GM21526 (cell line): ENCODE results near the gene TBC1D3H.
"Not testable (repeated sequence)": the region's sequence is repeated elsewhere in the genome, so short reads cannot be mapped to it uniquely, and the experiment has no call there.

Experiments
- ATAC-seq: cut with Tn5 transposase; IDR thresholded peaks from one replicate; pipeline ENCODE4 v1.9.1; 2021; ENCODE audit warnings: moderate library complexity; ENCODE audit not compliant: unreplicated experiment, low FRiP score

TBC1D3H gene

GRCh38 chr17:36388385-36389245 lies at the start of gene TBC1D3H:
TSS of gene TBC1D3H (minus strand) at chr17:36388435. CDS start at chr17:36386895, 1,540 bp downstream.
- ATAC-seq, result not testable (repeated sequence)

- ATAC-seq, result not testable (repeated sequence)
These were observed 40.7 kb upstream of the TBC1D3H start for GRCh38 chr17:36428891-36429290.

GRCh38 chr17:36415180-36415941 lies 27.1 kb upstream of the TBC1D3H start:
- not testable (repeated sequence) for ATAC-seq

DNA sequence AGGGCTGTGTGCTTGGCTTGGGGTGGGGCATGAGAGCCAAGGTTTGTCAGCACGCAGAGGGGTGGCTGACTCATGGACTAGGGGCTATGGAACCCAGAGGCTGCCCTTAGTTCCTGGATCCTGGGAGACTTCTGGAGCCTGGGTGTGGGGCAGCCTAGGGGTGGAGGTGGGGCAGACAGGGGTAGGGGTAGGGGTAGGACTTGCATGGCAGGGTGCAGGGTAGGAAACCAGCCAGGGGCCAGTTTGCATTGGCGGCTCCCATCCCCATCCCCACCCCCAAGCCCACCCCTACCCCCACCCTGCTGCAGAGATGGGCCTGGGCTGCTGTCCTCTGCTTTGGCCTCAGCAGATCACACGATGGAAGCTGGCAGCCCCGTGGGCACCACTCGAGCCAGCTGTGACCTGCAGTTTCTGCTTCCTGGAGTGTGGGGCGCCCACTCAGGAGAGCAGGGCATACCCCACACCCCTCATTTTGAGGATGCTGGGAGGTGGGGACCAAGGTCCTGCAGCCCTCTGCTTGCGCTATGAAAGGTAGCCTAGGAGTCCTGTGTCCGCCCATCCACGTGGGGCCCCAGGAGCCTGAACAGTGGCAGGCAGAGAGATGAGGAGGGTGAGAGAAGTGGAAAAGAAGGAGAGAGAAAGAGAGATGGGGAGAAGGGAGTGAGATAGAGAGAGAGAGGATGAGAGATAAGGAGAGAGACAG lies 2.9 kb upstream of the TBC1D3H start:
- ATAC-seq, result not testable (repeated sequence)

DNA sequence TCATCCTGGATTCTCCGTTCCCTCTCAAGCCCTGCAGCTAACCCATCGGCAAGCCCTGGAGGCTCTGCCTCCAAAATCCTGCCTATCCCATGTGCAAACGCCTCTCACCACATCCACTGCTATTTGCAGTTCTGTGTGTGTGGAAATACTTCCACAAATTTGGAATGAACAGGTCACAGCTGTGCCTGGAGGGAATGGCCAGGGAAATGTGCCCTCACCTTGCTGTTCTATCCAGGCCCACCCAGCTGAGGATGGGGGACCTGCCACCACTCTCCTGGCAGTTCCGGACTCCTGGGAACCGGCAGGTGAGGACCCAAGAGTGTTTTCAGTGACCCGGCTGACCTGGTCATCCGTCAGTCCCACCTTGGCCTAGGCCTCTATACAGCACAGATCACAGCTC lies 12.3 kb downstream of the TBC1D3H start:
- not testable (repeated sequence) for ATAC-seq

DNA sequence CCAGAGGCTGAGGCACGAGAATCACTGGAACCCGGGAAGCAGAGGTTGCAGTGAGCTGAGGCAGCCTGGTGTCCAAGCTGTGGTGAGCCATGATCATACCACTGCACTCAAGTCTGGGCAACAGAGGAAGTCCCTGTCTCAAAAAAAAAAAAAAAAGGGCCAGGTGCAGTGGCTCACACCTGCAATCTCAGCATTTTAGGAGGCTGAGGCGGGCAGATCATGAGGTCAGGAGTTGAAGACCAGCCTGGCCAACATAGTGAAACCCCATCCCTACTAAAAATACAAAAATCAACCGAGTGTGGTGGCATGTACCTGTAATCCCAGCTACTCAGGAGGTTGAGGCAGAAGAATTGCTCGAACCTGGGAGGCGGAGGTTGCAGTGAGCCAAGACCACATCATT lies 25.7 kb downstream of the TBC1D3H start:
- not testable (repeated sequence) for ATAC-seq
